ENCODE data around the gene DSTYK. TPM values are rescaled to one million over a fixed set of nuclear protein-coding genes. Genes with fewer than 3 reads are reported as not detected.

Gene DSTYK
- total and polyA plus RNA-seq, 2 donors (not counting 3 experiments of a cell fraction or from before 2014, with no cell fraction given) = 3.6 to 8.7 TPM

- Histone ChIP-seq H3K4me3 (replicated peaks in 1 of 3; ENCODE audit: insufficient read depth in 1 of 3, low read depth in 1 of 3, low read length in 3 of 3) (peak overlapping the region in 2 of 3 experiments; percentile 81 to 90), H3K27ac (ENCODE audit: insufficient read depth, low read depth, low read length) (no peak overlapping the region), H3K4me2 (ENCODE audit: insufficient read depth, low read length) (peak overlapping the region; percentile 74), H3K36me3 (ENCODE audit: control insufficient read depth in 2 of 2, extremely low read depth in 1 of 2, insufficient read depth in 2 of 2, low read length in 2 of 2) (no peaks in the 10 kb centered on the region), H3K9me3 (replicated peaks; ENCODE audit: control insufficient read depth, insufficient read depth, low read length) (no peaks in the 10 kb centered on the region), H3K4me1 (ENCODE audit: control insufficient read depth, extremely low read depth, insufficient read depth, low read length) (peaks cover 7% of the 10 kb centered on the region), H3K79me2 (ENCODE audit: control insufficient read depth, insufficient read depth, low read length) (peaks cover 15% of the 10 kb centered on the region), H3K27me3 (ENCODE audit: control insufficient read depth in 2 of 2, insufficient read depth in 2 of 2, low read length in 2 of 2) (peaks cover 12 to 15% of the 10 kb centered on the region in 2 experiments), H3K9ac (replicated peaks; ENCODE audit: extremely low read depth, insufficient read depth, low read length) (no peak overlapping the region), H4K20me1 (replicated peaks; ENCODE audit: control insufficient read depth, extremely low read depth, insufficient read depth, low read length) (no peaks in the 10 kb centered on the region), H3K9me1 (replicated peaks; ENCODE audit: control insufficient read depth, extremely low read depth, insufficient read depth, low read length) (no peaks in the 10 kb centered on the region), H2AFZ (ENCODE audit: low read depth, low read length) (peak overlapping the region; percentile 98)
- no peak for TF ChIP-seq POLR2AphosphoS5 (IDR thresholded peaks at IDR 0.05; ENCODE audit: insufficient read depth, low read depth, low read length)
- TF ChIP-seq EZH2 (IDR thresholded peaks at IDR 0.05; ENCODE audit: borderline replicate concordance, low read depth, low read length, severe bottlenecking) = no peak
- no peak for TF ChIP-seq MAX (IDR thresholded peaks at IDR 0.05; ENCODE audit: insufficient read depth, insufficient read length)
- no peak for TF ChIP-seq FOS (IDR thresholded peaks at IDR 0.05; ENCODE audit: borderline replicate concordance, insufficient read depth, low read length)
- TF ChIP-seq POLR2A (IDR thresholded peaks at IDR 0.05; ENCODE audit: low read depth, low read length) = no peak
- no peak for TF ChIP-seq MYC (IDR thresholded peaks at IDR 0.05; ENCODE audit: low read depth, low read length)
- no peak for TF ChIP-seq JUN (IDR thresholded peaks at IDR 0.05; ENCODE audit: borderline replicate concordance, insufficient read depth, insufficient read length, low read depth)
- TF ChIP-seq CTCF (IDR thresholded peaks at IDR 0.05; ENCODE audit: extremely low read depth in 1 of 2, insufficient read depth in 1 of 2, low read depth in 1 of 2, low read length in 2 of 2) = no peak
- TF ChIP-seq GATA2 (IDR thresholded peaks at IDR 0.05; ENCODE audit: insufficient read depth, insufficient read length, low read depth, low read length) = no peak
- FAIRE-seq (no peak), DNase-seq (ENCODE audit: low read depth, low spot score) (no peak)
- intact Hi-C loops (cut with micrococcal nuclease) (loop anchor here (1.0 to 2.0 kb wide), 5 partner anchors 15 to 90 kb away; partner anchors contain the start of gene TMCC2), dilution Hi-C loops (cut with MboI; ENCODE audit: extremely low pct_ligation_motif_present, low sequenced_read_pairs) (no loop called here)
- POLR2A ChIA-PET = no interaction called here
- BruUV-seq (replicated peaks) = no TSS peak
- CTCF ChIA-PET = interaction anchor here (2.4 kb wide), 1 partner anchor 71 kb away, joined by 7 read pairs; no protein-coding TSS in a partner anchor
These were observed 486 bp upstream of the DSTYK start for GRCh38 chr1:205211839-205212536.
